HG03521 (cell line): Measurements from ENCODE around the gene TPRA1.
"Not testable (repeated sequence)": the region's sequence is repeated elsewhere in the genome, so short reads cannot be mapped to it uniquely, and the experiment has no call there.

Source experiments
- ATAC-seq: cut with Tn5 transposase; IDR thresholded peaks from one replicate; pipeline ENCODE4 v1.9.1; 2021; ENCODE audit warnings: mild to moderate bottlenecking, moderate library complexity; ENCODE audit not compliant: unreplicated experiment

TPRA1 gene

GRCh38 chr3:127616836-127617605 lies 26.5 kb upstream of the TPRA1 start:
- no peak for ATAC-seq

- ATAC-seq: no peak
These were observed 25.2 kb upstream of the TPRA1 start for GRCh38 chr3:127615631-127616305.

- ATAC-seq: no peak
These were observed 24.5 kb upstream of the TPRA1 start for GRCh38 chr3:127614928-127615589.

GRCh38 chr3:127613406-127613805 lies 22.9 kb upstream of the TPRA1 start:
- no peak for ATAC-seq

GRCh38 chr3:127612966-127613365 lies 22.4 kb upstream of the TPRA1 start:
- no peak for ATAC-seq

GRCh38 chr3:127611251-127611650 lies 20.7 kb upstream of the TPRA1 start:
- ATAC-seq: no peak

- no peak for ATAC-seq
These were observed 19.6 kb upstream of the TPRA1 start for GRCh38 chr3:127610105-127610504.

GRCh38 chr3:127608362-127608718 lies 17.8 kb upstream of the TPRA1 start:
- ATAC-seq: no peak

- no peak for ATAC-seq
These were observed 17.3 kb upstream of the TPRA1 start for GRCh38 chr3:127607675-127608361.

- ATAC-seq: no peak
These were observed 16.6 kb upstream of the TPRA1 start for GRCh38 chr3:127606981-127607595.

GRCh38 chr3:127606086-127606805 lies 15.7 kb upstream of the TPRA1 start:
- no peak for ATAC-seq

- ATAC-seq: not testable (repeated sequence)
These were observed 15.0 kb upstream of the TPRA1 start for GRCh38 chr3:127605547-127605946.

GRCh38 chr3:127604546-127605165 lies 14.1 kb upstream of the TPRA1 start:
- no peak for ATAC-seq

GRCh38 chr3:127604035-127604434 lies 13.5 kb upstream of the TPRA1 start:
- no peak for ATAC-seq

GRCh38 chr3:127600749-127601456 lies 10.4 kb upstream of the TPRA1 start:
- ATAC-seq: no peak

- no peak for ATAC-seq
These were observed 8.5 kb upstream of the TPRA1 start for GRCh38 chr3:127598841-127599570.

- no peak for ATAC-seq
These were observed 6.7 kb upstream of the TPRA1 start for GRCh38 chr3:127597020-127597771.

GRCh38 chr3:127595303-127595702 lies 4.8 kb upstream of the TPRA1 start:
- no peak for ATAC-seq
